ENCODE measurements around the gene NUDT5.

DNA sequence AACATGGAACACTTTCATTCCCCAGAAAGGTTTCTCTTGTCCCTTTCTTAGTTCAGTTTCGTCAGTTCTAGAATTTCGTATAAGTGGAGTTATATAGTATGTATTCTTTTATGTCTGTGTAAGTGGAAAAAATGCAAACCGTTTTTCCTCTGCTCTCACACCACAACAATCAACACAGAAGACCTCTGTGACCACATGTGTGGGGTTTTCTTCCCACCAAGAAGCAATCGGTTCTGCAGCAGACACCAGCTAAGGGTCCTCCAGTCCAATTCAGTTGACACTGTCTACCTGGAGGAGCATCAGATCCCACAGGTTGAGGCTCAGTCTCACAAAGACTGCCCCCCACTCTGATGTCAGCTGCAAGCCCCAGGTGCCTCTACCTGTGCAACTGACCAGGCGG lies 6.5 kb upstream of the NUDT5 start:
- TF ChIP-seq, protein P1, sequence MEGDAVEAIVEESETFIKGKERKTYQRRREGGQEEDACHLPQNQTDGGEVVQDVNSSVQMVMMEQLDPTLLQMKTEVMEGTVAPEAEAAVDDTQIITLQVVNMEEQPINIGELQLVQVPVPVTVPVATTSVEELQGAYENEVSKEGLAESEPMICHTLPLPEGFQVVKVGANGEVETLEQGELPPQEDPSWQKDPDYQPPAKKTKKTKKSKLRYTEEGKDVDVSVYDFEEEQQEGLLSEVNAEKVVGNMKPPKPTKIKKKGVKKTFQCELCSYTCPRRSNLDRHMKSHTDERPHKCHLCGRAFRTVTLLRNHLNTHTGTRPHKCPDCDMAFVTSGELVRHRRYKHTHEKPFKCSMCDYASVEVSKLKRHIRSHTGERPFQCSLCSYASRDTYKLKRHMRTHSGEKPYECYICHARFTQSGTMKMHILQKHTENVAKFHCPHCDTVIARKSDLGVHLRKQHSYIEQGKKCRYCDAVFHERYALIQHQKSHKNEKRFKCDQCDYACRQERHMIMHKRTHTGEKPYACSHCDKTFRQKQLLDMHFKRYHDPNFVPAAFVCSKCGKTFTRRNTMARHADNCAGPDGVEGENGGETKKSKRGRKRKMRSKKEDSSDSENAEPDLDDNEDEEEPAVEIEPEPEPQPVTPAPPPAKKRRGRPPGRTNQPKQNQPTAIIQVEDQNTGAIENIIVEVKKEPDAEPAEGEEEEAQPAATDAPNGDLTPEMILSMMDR (IDR thresholded peaks at IDR 0.05), result no peak
- TF ChIP-seq, protein P2, sequence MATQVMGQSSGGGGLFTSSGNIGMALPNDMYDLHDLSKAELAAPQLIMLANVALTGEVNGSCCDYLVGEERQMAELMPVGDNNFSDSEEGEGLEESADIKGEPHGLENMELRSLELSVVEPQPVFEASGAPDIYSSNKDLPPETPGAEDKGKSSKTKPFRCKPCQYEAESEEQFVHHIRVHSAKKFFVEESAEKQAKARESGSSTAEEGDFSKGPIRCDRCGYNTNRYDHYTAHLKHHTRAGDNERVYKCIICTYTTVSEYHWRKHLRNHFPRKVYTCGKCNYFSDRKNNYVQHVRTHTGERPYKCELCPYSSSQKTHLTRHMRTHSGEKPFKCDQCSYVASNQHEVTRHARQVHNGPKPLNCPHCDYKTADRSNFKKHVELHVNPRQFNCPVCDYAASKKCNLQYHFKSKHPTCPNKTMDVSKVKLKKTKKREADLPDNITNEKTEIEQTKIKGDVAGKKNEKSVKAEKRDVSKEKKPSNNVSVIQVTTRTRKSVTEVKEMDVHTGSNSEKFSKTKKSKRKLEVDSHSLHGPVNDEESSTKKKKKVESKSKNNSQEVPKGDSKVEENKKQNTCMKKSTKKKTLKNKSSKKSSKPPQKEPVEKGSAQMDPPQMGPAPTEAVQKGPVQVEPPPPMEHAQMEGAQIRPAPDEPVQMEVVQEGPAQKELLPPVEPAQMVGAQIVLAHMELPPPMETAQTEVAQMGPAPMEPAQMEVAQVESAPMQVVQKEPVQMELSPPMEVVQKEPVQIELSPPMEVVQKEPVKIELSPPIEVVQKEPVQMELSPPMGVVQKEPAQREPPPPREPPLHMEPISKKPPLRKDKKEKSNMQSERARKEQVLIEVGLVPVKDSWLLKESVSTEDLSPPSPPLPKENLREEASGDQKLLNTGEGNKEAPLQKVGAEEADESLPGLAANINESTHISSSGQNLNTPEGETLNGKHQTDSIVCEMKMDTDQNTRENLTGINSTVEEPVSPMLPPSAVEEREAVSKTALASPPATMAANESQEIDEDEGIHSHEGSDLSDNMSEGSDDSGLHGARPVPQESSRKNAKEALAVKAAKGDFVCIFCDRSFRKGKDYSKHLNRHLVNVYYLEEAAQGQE (IDR thresholded peaks at IDR 0.05; ENCODE audit: insufficient read depth in 1 of 2, low read depth in 2 of 2, low read length in 1 of 2), result no peak
- no peak for TF ChIP-seq POLR2AphosphoS5 (IDR thresholded peaks at IDR 0.05; ENCODE audit: low read depth, low read length)
- no peak for TF ChIP-seq SIN3A (IDR thresholded peaks at IDR 0.05; ENCODE audit: borderline replicate concordance, insufficient read depth, low read depth, low read length)
- no peak for TF ChIP-seq TCF7L2 (IDR thresholded peaks at IDR 0.05; ENCODE audit: low read depth, low read length)
